OCI-LY3 (cell line): ENCODE measurements around the gene CRELD2.

Experiments
- H2AFZ ChIP-seq: fragments of 200-600, 300-600 bp; shearing (Covaris generic); 2 replicates; pipeline ENCODE4 v1.6.0; 2014; ENCODE audit warnings: antibody characterized with exemption, low read depth, low read length
- H3K27ac ChIP-seq: fragments of 200-600, 300-600 bp; sonication (generic); 2 replicates; pipeline ENCODE4 v1.5.1; 2014; ENCODE audit warnings: mild to moderate bottlenecking, low read length, moderate library complexity, mixed read lengths
- H3K27me3 ChIP-seq: fragments of 200-600, 300-600 bp; sonication (generic); 2 replicates; pipeline ENCODE4 v1.6.1; 2014; ENCODE audit warnings: low read depth, low read length, mixed read lengths
- H3K36me3 ChIP-seq: fragments of 200-600, 300-600 bp; sonication (generic); replicated peaks from 2 replicates; pipeline ENCODE3; 2014; ENCODE audit warnings: low read depth, low read length, mixed read lengths
- H3K4me1 ChIP-seq: fragments of 300-600, 200-600 bp; sonication (generic); 2 replicates; pipeline ENCODE4 v1.6.1; 2014; ENCODE audit warnings: low read length, mixed read lengths
- H3K4me2 ChIP-seq: fragments of 200-600, 300-600 bp; sonication (generic); 2 replicates; pipeline ENCODE4 v1.6.1; 2014; ENCODE audit warnings: low read length, mixed read lengths
- H3K4me3 ChIP-seq: fragments of 300-600, 200-600 bp; sonication (generic); 2 replicates; pipeline ENCODE4 v1.5.1; 2014; ENCODE audit warnings: antibody characterized with exemption, mild to moderate bottlenecking, low read length, moderate library complexity
- H3K79me2 ChIP-seq: fragments of 300-600, 200-600 bp; shearing (Covaris generic); 2 replicates; pipeline ENCODE4 v1.6.1; 2014; ENCODE audit warnings: mild to moderate bottlenecking, low read length, mixed read lengths
- H3K9ac ChIP-seq: fragments of 300-600, 200-600 bp; shearing (Covaris generic); 2 replicates; pipeline ENCODE4 v1.6.0; 2014; ENCODE audit warnings: mild to moderate bottlenecking, low read length, moderate library complexity
- H3K9me3 ChIP-seq: fragments of 200-600, 300-600 bp; shearing (Covaris generic); 2 replicates; pipeline ENCODE4 v1.6.1; 2014; ENCODE audit warnings: low read length, mixed read lengths; ENCODE audit not compliant: insufficient read depth
- H4K20me1 ChIP-seq: fragments of 200-600, 300-600 bp; sonication (generic); 2 replicates; pipeline ENCODE4 v1.6.1; 2016; ENCODE audit warnings: low read length, mixed read lengths; ENCODE audit not compliant: insufficient read depth
- CTCF ChIP-seq: fragments of 200-600, 300-600 bp; sonication (generic); IDR thresholded peaks from 2 replicates; pipeline ENCODE4 v1.5.1; 2014; ENCODE audit warnings: antibody characterized with exemption, low read length, low read depth
- EZH2phosphoT487 ChIP-seq: fragments of 200-600 bp; shearing (Covaris generic); IDR thresholded peaks from 2 replicates; pipeline ENCODE4 v1.6.1; 2018; ENCODE audit warnings: antibody characterized with exemption, mixed run types, low read depth

CRELD2 gene

GRCh38 chr22:49971232-49972162 lies 53.1 kb downstream of the CRELD2 start:
- TF ChIP-seq CTCF (no peak), EZH2phosphoT487 (no peak)
- H3K36me3 ChIP-seq: no peaks in the 10 kb centered on the region
- H3K4me3 ChIP-seq: peak overlapping the region; percentile 89
- H3K4me1 ChIP-seq: peaks cover 46% of the 10 kb centered on the region
- H3K9ac ChIP-seq: peak overlapping the region; percentile 79
- H2AFZ ChIP-seq: no peak overlapping the region
- no peaks in the 10 kb centered on the region for H3K9me3 ChIP-seq
- H3K79me2 ChIP-seq: peaks cover 13% of the 10 kb centered on the region
- H3K4me2 ChIP-seq: peak overlapping the region; percentile 65
- peak overlapping the region; percentile 80 for H3K27ac ChIP-seq
- H4K20me1 ChIP-seq: no peaks in the 10 kb centered on the region
- H3K27me3 ChIP-seq: no peaks in the 10 kb centered on the region

- no peak for TF ChIP-seq EZH2phosphoT487
- no peak for TF ChIP-seq CTCF
- H3K4me3 ChIP-seq: peak overlapping the region; percentile 89
- no peaks in the 10 kb centered on the region for H4K20me1 ChIP-seq
- H3K27me3 ChIP-seq: no peaks in the 10 kb centered on the region
- no peaks in the 10 kb centered on the region for H3K9me3 ChIP-seq
- peak overlapping the region; percentile 80 for H3K27ac ChIP-seq
- H3K4me1 ChIP-seq: peaks cover 42% of the 10 kb centered on the region
- H3K4me2 ChIP-seq: peak overlapping the region; percentile 65
- H3K9ac ChIP-seq: peak overlapping the region; percentile 79
- H3K79me2 ChIP-seq: peaks cover 13% of the 10 kb centered on the region
- H3K36me3 ChIP-seq: no peaks in the 10 kb centered on the region
- no peak overlapping the region for H2AFZ ChIP-seq
Measured at GRCh38 chr22:49972163-49973017, 54.0 kb downstream of the CRELD2 start.

- no peaks in the 10 kb centered on the region for H4K20me1 ChIP-seq
- no peak overlapping the region for H3K27ac ChIP-seq
- H3K79me2 ChIP-seq: peaks cover 13% of the 10 kb centered on the region
- peak overlapping the region; percentile 79; the same call in 1 of the 2 replicates for H3K9ac ChIP-seq
- H3K4me2 ChIP-seq: peak overlapping the region; percentile 65
- TF ChIP-seq EZH2phosphoT487 (no peak), CTCF (no peak)
- no peaks in the 10 kb centered on the region for H3K36me3 ChIP-seq
- no peaks in the 10 kb centered on the region for H3K27me3 ChIP-seq
- H3K9me3 ChIP-seq: no peaks in the 10 kb centered on the region
- H3K4me3 ChIP-seq: peak overlapping the region; percentile 89
- no peak overlapping the region for H2AFZ ChIP-seq
- peaks cover 40% of the 10 kb centered on the region for H3K4me1 ChIP-seq
Measured at GRCh38 chr22:49973018-49973961, 54.9 kb downstream of the CRELD2 start.
